GM18519 (cell line): ENCODE measurements around the gene XPO6.
"Not testable (repeated sequence)": the region's sequence is repeated elsewhere in the genome, so short reads cannot be mapped to it uniquely, and the experiment has no call there.

Experiments used
- ATAC-seq: cut with Tn5 transposase; IDR thresholded peaks from one replicate; pipeline ENCODE4 v1.9.1; 2021; ENCODE audit warnings: mild to moderate bottlenecking, moderate library complexity; ENCODE audit not compliant: unreplicated experiment, low FRiP score

XPO6 gene

DNA sequence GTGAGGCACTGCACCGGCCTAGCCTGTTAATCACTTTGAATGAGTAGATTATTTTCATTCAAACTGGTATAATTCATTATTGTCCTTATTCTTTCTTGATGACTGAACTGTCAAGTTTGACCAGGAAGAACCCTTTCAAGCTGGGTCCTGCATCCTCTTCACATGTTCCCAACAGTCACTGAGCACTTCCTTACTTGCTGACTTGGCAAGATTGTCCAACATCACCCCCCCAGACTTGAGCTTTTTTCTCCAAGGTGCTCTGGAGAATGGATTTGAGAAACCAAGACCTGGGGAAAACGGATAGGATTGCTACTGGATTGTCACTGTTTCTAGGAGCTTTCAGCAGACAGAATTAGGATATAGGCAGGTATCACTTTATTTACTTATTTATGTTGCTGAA is 93.1 kb downstream of the XPO6 start:
- ATAC-seq, result no peak

DNA sequence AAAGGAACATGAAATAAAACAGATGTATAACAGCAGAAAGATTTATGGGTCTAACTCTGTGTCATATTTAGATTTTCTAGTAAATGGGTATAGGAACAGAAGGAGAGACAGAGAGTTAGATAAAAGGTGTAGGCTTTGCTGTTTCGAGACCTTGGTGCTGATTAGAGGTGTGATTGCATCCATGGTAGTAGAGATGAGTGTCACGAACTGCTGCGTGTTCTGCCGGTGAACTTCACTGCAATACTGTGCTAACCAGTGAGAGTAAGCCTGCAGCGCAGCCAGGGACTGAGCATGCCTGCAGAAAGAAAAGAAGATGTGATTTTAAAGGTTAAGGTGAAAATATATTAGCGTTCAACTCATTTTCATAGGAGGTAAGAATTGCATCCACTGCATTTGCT is 94.6 kb downstream of the XPO6 start:
- no peak for ATAC-seq

DNA sequence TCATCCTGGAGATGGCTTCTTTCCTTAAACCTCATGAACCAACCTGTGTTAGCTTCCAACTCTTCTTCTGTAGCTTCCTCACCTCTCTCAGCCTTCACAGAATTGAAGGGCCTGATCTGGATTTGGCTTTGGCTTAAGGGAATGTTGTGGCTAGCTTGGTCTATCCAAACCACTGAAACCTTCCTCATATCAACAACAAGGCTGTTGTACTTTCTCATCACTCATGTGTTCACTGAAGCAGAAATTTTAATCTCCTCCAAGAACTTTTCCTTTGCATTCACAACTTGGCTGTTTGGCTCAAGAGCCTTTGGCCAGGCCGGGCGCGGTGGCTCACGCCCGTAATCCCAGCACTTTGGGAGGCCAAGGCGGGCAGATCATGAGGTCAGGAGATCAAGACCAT is 95.9 kb downstream of the XPO6 start:
- not testable (repeated sequence) for ATAC-seq

DNA sequence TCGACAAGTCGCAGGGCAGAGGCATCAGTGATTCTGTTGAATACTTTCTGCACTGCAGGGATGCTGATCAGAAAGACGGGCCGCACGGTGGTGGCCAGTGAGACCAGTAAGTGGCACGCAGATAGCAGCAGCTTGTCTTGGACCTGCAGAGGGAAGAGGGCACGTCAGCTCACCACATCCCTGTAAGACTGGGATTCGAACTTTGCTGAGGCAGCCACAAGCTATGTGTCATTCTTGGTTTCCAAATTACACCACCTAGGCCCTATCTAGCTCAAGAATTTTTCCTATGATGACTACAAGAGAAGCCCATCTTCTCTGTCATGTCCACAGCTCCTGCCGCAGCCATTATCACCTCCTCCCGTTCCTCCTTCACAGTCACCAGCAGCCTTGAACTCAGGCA is 98.9 kb downstream of the XPO6 start:
- no peak for ATAC-seq

DNA sequence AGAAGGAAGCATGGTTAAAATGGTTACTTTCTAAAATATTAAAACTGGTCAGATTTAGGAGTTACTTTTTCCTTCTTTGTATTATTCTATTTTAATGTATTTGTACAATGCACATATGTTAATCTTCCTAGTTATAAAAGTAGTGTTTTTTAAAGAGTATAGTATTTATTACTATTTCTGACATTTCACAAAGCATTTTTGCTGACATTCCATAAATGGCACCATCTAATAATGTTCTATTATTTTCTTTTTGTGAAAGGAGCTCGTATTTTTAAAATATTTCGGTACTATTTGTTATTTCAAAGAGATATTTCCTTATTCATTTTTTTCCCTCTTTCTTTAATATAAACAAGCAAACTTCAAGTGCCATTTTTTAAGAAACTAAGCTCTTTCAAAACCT is 100.8 kb downstream of the XPO6 start:
- no peak for ATAC-seq

DNA sequence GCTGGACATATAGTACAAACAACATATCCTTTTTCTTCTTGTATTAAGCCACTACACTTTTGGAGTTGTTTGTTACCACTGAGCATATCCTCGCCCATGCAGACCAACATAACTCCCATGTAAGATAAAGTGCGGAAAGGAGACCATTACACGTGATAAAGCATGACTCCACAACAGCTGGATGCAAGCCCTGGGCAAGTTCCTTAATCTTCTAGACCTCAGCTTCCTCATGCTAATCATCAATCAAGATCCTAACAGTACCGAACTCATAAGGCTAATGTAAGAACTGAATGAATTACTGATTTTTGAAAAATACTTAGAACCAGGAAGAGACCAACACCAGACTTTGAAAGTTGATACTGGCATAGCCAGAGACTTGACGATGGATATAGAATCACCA is 101.3 kb downstream of the XPO6 start:
- ATAC-seq, result no peak

DNA sequence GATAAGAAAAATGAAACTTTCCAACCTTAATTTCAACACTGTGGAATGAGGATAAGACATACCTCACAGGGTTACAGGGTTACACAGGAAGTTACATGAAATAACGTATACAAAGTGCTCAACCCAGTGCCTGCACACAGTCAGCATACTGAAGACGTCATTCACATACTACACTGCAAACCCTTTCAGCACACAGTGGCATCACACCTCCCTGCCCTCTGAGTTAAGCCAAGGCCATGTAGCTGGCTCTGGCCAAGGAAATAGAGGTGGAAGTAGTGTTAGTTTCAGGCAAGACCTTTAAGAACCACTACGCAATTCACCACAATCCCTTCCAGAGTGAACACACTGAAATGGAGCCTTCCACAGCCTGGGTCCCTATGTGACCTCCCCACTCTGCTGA is 101.7 kb downstream of the XPO6 start:
- ATAC-seq, result no peak

DNA sequence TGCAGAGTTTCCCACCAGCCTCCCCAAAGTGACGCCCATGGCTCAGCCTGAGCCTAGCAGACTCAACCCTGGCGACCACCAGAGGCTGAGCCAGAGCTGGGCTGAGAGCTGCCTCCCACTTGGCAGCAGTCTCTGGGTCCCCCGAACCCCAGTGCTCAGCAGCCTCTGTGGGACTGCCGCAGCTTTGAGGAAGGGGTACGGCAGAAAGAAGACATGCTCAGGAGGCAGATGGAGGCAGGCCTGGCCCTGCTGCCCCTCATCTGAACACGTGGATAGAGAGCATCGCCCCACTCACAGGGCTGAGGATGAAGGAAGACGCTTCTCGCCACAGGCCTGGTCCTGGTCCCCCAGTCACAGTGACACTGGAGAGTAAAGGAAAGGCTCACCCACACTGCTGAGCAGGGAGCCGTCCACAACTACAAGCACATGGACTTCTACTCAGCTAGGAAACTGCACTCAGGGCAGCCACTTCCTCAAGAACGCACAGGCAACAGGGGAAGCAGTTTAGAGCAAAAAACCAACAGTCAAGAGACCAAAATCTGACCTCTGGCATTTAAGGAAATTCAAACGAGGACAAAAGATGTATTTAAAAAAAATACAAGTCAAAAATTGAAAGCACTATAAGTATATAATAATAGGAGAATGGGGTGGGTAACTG is 103.0 kb downstream of the XPO6 start:
- no peak for ATAC-seq

DNA sequence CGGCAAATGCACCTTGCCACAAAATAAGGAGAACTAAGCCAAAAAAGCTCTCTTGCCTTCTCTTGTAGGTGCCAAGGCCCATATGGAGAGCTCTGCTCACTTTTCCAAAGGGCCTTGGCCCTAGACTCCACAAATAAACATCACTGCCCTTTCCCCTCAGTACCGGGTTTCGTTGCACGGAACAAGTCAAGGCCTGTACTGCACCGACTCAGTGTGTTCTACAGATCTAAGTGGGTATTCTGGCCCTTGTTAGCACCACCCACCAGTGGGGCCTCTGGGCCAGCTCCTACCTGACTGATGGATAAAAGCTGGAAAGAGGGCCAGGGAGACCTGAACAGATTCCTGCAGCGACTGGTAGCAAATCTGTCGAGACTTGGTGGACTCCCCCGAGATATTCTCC is 104.5 kb downstream of the XPO6 start:
- ATAC-seq, result no peak

DNA sequence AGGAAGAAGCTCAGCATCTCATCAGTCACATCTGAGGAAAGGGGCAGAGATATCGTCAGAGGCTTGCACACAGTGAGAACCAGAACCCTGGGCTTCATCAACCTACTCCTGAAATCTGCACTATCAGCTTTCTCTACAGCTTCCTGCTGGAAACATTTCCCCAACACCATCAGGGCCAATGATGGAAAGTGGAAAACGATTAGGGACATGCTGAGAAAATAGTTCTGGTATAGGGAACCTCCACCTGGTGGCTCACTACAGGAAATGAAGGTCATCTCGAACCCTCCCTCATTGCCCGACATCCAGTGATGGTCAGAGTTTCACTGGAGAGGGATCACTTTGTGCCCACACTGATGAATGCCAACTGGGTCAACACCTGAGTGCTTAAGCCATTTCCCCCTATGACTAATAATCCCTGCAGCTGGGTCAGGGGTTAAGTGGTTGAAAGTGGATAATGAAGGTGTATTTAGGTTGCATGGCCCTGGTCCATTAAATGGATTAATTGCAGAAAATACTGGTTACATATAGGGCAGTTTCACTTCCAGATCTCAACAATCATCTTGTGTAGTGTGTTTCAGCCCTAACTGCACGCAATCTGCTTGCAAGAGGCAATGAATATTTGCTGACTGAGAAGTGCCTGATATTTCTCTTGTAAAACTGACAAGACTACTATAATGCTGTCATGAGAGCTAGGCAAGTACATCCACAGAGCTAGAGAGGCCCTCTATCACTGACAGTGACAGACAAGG is 105.1 kb downstream of the XPO6 start:
- ATAC-seq, result no peak

DNA sequence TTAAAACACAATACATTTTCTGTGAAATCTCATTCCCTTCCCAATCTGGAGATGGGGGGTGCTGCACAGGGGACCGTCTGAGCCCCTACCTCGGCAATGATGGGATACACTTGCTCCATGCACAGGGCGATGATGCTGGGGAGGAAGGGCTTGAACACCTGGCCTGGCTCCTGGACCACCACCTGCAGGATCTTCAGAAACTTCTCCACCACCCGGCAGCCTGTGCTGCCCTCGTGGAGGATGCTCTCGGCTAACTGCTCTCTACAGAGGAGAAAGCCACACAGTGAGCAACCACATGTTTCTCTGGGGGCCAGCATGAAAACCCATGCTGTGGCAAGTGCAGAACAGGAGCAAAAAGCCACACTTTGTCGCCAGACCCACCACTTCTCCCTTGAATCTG is 105.8 kb downstream of the XPO6 start:
- no peak for ATAC-seq

DNA sequence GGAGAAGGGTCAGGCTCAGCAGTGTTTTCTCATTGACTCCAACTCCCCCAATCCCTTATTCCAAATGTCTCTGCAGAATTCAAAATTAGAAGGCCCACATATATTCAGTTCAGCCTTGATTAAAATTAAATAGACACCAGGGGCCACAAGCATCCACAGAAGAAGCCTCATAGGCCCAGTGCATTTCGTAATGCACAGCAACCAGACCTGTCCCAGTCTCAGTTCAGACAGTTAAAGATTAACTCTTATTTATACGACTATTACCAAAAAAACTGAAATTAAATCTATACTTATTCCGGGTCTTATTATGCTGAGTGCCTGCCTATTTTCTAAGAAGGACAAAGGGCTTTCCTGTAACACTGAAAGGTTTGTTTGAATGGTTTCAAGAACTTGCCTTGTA is 106.5 kb downstream of the XPO6 start:
- ATAC-seq, result no peak

DNA sequence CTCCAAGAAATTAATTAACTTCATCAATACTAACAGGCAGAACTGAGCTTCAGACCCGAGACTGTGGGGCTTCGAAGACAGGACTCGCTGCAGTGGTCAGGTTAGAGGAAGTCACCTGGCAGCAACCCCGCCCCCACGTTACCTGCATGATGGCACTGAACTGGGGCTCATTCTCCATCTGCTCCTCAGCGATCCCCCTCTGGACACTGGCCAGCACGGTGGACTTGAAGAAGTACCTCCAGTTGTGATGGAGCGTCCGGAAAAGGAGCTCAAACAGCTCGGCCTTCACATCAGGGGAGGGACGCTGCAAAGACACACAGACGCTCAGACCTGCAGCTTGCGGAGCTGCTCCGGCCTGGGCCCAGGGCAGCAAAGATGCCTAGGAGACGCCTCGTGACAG is 107.4 kb downstream of the XPO6 start:
- no peak for ATAC-seq

DNA sequence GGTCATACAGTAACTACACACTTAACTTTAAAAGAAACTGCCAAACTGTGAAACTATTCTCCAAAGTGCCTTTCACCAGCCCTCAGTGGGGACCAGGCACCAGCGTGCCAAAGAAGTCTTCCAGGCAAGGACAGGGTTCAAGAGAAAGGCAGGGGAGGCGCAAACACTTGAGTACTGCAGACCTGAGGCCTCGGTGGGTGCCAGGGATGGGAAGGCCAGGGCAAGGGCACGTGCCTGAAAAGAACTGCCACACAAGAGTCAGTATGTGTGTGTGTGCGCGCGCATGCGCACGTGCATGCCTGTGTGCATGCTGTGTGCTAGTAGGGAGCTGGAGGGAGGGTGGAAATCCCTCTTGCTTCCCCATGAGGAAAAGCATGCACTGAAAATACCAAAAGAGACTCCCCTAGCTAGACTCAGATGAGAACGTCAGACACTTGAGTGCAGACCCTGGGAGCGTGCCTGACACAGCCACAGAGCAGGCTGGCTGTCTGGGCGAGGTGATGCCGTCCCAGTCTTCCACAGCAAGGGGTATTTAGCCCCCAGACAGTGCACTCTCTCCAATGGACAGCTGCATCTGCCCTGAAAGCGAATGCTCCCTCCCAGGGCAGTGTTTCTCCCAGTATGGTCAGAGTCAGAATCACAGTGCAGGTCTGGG is 108.1 kb downstream of the XPO6 start:
- ATAC-seq, result no peak

DNA sequence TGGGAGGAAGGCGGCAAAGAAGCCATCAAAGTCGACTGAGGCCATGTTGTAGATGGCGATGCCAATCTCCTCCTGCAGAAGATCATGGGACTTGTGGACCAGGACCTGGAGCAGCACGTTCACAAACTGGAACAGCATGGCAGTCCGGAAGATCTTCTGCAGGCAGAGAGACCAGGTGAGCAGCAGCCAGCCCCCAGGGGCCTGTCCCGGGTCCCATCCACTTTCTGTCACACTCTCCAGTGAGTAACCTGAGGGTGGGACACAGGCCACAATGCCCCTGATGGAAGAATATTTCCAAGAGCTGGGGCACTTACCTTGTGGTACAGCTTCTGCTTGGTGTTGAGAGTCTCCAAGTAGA is 110.3 kb downstream of the XPO6 start:
- no peak for ATAC-seq

DNA sequence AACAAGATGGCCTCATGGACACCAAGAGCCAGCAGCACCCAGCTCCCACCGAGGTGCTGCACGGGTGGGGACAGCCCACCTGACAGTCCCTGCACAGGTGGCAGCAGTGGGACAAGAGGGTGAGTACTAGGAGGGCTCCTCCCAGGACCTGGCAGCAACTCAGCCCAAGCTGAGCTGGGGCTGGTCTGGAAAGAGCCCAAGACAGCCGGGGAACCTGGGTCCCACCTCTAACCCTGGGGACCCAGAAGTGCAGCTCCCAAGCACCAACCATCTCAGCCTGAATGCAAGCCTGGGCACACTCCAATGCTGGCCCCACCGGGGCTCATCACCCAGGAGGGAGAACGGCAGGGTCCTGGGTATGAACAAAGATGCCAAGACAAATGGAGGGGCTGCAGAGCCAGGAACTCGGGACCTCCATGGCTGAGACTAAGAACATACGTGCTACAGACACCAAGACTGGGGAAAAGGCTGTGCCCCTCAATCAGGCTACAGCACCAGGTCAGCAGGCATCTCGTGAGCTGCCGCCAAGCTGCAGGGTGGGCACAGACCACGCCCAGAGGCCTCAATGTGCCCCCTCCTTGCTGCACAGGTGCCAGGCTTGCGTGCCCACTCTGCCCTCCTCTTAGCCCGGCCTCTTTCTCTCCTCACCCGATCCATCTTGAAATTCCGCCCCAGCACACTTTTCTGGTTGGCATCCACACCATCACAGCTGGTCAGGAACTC is 110.8 kb downstream of the XPO6 start:
- ATAC-seq, result no peak

DNA sequence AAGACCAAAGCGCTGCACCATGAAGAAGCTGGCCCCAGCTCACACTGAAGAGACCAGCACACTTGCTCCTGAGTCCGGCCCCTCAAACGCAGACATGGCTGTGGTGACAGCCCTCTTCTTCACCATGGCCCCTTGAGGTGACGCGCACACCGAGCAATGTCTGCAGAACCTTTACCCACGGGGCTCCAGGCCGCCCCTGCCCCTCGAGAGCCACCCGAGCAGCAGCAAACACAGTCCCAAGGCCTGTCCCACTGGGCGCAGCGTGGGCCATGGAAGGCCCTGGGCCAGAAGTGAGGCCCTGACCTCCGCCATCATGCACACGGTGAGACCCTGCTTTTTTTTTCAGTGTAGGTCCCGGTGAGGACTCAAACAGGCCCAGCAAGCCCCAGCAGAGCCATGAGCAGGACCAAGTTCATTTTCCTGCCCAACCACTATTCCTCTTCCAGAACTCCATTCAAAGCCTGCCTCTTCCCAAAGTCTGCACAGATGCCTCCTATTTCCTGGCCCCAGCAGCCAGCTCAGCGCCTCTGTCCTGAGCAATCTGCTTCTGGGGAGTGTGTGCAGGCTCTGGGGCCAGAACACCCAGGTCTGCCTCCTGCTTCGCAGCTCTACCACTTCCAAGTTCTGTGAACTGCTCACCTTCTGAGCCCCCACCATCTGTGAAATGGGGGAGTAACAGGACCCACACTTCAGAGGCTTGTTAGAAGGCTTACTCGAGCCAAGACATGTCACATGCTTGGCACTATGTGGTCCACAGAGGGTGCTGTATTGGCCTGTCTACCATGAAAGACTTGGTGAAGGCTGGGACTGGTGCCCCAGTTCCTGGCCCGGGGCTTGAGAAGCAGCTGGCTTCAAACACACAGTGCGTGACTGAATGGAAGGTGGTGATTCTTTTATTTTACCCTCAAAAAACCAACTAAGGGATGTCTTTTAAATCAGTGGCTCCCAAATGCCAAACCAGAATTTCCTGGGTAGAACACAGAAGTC is 112.5 kb downstream of the XPO6 start:
- no peak for ATAC-seq

DNA sequence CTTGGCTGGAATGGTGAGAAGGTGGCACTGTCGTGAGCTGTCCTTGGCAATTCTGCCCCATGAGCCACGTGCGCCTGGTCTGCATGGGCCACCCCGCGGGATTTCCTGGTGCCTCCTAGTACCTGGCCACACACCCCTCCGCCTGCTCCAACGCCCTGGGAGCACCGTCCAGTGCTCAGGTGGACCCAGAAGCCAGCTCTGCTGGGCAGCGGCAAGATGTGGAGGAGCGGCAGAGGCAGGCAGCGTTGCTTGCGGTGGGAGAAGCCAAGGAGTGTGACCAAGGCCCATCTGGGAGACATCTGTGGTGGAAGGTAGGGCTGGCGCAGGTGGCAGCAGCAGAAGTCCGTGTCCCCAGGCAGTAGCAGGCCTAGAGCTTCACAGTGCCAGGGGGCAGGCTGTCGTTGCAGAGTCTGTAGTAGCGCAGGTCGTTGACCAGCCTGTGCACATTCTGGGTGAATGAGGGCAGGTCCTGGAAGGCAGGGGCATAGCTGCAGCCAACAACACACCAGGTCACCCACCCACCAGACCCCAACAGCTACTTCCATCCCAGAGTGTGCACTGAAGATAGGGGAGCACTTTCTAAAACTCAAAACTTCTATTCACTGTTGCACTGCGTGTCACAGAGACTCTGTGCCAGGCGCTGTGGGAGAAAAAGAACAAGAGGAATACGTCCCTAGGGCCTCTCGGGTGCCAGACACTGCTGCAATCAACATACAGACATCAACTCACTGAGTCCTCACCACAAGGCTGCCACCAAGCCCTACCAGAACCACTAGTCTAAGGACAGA is 113.4 kb downstream of the XPO6 start:
- no peak for ATAC-seq
